Measurements from ENCODE around the gene GABRB2. TPM values are rescaled to one million over a fixed set of nuclear protein-coding genes. Genes with fewer than 3 reads are reported as not detected.

The GABRB2 gene
- total and polyA plus RNA-seq, 4 donors, result 0.08 TPM; not detected in 3

GRCh38 chr5:161266954-161267353 lies 279.6 kb downstream of the GABRB2 start (continued):
- no peak for TF ChIP-seq NR2F2 (IDR thresholded peaks at IDR 0.05)

GRCh38 chr5:161265006-161265405 lies 281.5 kb downstream of the GABRB2 start:
- H3K36me3 ChIP-seq (ENCODE audit: control insufficient read depth in 4 of 4, insufficient read depth in 3 of 4, low read depth in 1 of 4, low read length in 3 of 4), result no peaks in the 10 kb centered on the region
- no peak overlapping the region for H3K9ac ChIP-seq (ENCODE audit: low read depth in 1 of 2, low read length in 2 of 2)
- no peak for DNase-seq (ENCODE audit: low spot score)
- TF ChIP-seq HNF4A (conservative IDR thresholded peaks at IDR 0.05), result no peak
- no peak for TF ChIP-seq FOXA2 (IDR thresholded peaks at IDR 0.05)
- TF ChIP-seq SP1 (IDR thresholded peaks at IDR 0.05), result no peak
- no peak for TF ChIP-seq MAX (IDR thresholded peaks at IDR 0.05)
- TF ChIP-seq EGR1 (IDR thresholded peaks at IDR 0.05; ENCODE audit: low read depth in 2 of 2), result no peak
- TF ChIP-seq NR2F2 (IDR thresholded peaks at IDR 0.05), result no peak
- TF ChIP-seq ATF3 (IDR thresholded peaks at IDR 0.05), result no peak
- no peak for TF ChIP-seq JUND (IDR thresholded peaks at IDR 0.05)
- no peak for TF ChIP-seq RXRA (IDR thresholded peaks at IDR 0.05)
- no peak for TF ChIP-seq HNF4G (IDR thresholded peaks at IDR 0.05)
- no peak for TF ChIP-seq ZBTB33 (IDR thresholded peaks at IDR 0.05)
- TF ChIP-seq YY1 (IDR thresholded peaks at IDR 0.05), result no peak
- no peak for TF ChIP-seq RAD21 (IDR thresholded peaks at IDR 0.05)
- no peak for TF ChIP-seq CTCF (IDR thresholded peaks at IDR 0.05; ENCODE audit: low read depth, low read length, missing input control)
- TF ChIP-seq GABPA (IDR thresholded peaks at IDR 0.05 in 1 of 2, conservative IDR thresholded peaks at IDR 0.05 in 1 of 2), result no peak
- no peak for TF ChIP-seq TAF1 (conservative IDR thresholded peaks at IDR 0.05)
- no peak for TF ChIP-seq FOXA1 (IDR thresholded peaks at IDR 0.05)
- no peak for TF ChIP-seq REST (IDR thresholded peaks at IDR 0.05)
- no peak overlapping the region for H3K27ac ChIP-seq (ENCODE audit: low read depth in 1 of 2, low read length in 2 of 2)
- no peak overlapping the region for H3K4me3 ChIP-seq (ENCODE audit: low read depth in 1 of 3, low read length in 3 of 3)
- 71% methylated on average over 4 of the region's 4 CpGs for WGBS
- H3K27me3 ChIP-seq (ENCODE audit: control insufficient read depth in 4 of 4, insufficient read depth in 4 of 4, low read length in 3 of 4), result no peaks in the 10 kb centered on the region
- H3K4me1 ChIP-seq (ENCODE audit: control insufficient read depth in 4 of 4, insufficient read depth in 4 of 4, low read length in 3 of 4), result no peaks in the 10 kb centered on the region
- H3K9me3 ChIP-seq (ENCODE audit: control insufficient read depth in 4 of 4, low read length in 3 of 4), result no peaks in the 10 kb centered on the region

All from liver (tissue), 9 donors.